ENCODE results near the gene TRMT5. TPM values are rescaled to one million over a fixed set of nuclear protein-coding genes. Genes with fewer than 3 reads are reported as not detected.

The TRMT5 gene
- total RNA-seq, 1 experiment from 2014 or later: 24.9 TPM

DNA sequence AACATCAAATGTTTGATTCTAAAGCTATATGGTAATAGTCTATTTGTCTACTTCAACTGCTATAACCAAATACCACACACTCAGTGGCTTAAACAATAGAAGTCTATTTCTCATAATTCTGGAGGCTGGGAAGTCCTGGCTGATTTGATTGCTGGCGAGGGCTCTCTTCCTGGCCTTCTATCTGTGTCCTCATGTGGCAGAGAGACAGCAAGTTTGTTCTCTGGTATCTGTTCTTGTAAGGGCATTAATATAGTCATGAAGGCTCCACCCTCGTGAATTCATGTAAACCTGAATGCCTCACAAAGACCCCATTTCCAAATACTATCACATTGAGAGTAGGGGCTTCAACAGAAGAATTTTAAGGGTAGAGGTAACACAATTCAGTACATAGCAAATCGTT is 34.1 kb downstream of the TRMT5 start:
- Histone ChIP-seq H2AK5ac (ENCODE audit: insufficient read length, low read length) (no peak overlapping the region), H3K18ac (ENCODE audit: insufficient read length, low read depth, low read length) (no peak overlapping the region), H3K4me2 (ENCODE audit: insufficient read depth, insufficient read length, low read length) (no peak overlapping the region), H2BK5ac (ENCODE audit: insufficient read length, low read length) (no peak overlapping the region), H3K9me3 (ENCODE audit: control insufficient read depth, low read depth, low read length) (no peaks in the 10 kb centered on the region), H3K27me3 (ENCODE audit: insufficient read depth, low read length) (no peaks in the 10 kb centered on the region), H3K79me2 (ENCODE audit: insufficient read depth, low read length) (no peaks in the 10 kb centered on the region), H3K9ac (ENCODE audit: extremely low read depth, insufficient read length, low read length) (no peak overlapping the region), H4K91ac (ENCODE audit: insufficient read length, low read depth, low read length) (no peak overlapping the region), H3T11ph (ENCODE audit: low read length) (no peak overlapping the region), H2AFZ (ENCODE audit: low read length) (no peak overlapping the region), H3K14ac (ENCODE audit: insufficient read depth, low read length) (no peak overlapping the region), H2BK20ac (ENCODE audit: low read depth, low read length, poor library complexity, severe bottlenecking) (no peak overlapping the region), H3K27ac (ENCODE audit: insufficient read length, low read depth, low read length) (no peak overlapping the region), H4K8ac (replicated peaks; ENCODE audit: insufficient read length, low read depth, low read length) (no peak overlapping the region), H4K5ac (ENCODE audit: insufficient read length, low read depth, low read length) (no peak overlapping the region), H3K79me1 (ENCODE audit: insufficient read depth, low read depth, low read length, poor library complexity, severe bottlenecking) (no peaks in the 10 kb centered on the region), H3K23me2 (ENCODE audit: insufficient read length, low read depth, low read length, poor library complexity, severe bottlenecking) (no peaks in the 10 kb centered on the region), H2BK120ac (ENCODE audit: low read depth, low read length, poor library complexity, severe bottlenecking) (no peak overlapping the region), H3K4me1 (ENCODE audit: insufficient read depth, low read length) (no peaks in the 10 kb centered on the region), H4K20me1 (ENCODE audit: control insufficient read depth, insufficient read depth, insufficient read length) (no peaks in the 10 kb centered on the region), H2BK15ac (ENCODE audit: low read depth, low read length) (no peak overlapping the region), H2BK12ac (ENCODE audit: insufficient read length, low read depth, low read length) (no peak overlapping the region), H3K4ac (ENCODE audit: low read depth, low read length) (no peak overlapping the region), H3K23ac (ENCODE audit: insufficient read length, low read depth, low read length) (no peak overlapping the region), H3K56ac (ENCODE audit: insufficient read length, low read depth, low read length) (no peak overlapping the region)
- DNase-seq: no peak
- H3K27me3 Mint-ChIP-seq (ENCODE audit: low read depth): no peaks in the 10 kb centered on the region
- no peak overlapping the region for H3K27ac Mint-ChIP-seq
- no peaks in the 10 kb centered on the region for H3K9me3 Mint-ChIP-seq
- TF ChIP-seq CTCF (conservative IDR thresholded peaks at IDR 0.05): no peak
- no peaks in the 10 kb centered on the region for H3K36me3 Mint-ChIP-seq (ENCODE audit: insufficient read depth in 1 of 3, low read depth in 3 of 3)
- no CpG with 5 or more reads among the region's 3 CpGs for WGBS (ENCODE audit: extremely low coverage, insufficient read length, low lambda C conversion rate)
- no peak overlapping the region for H3K4me3 Mint-ChIP-seq
- H3K4me1 Mint-ChIP-seq: peaks cover 3 to 7% of the 10 kb centered on the region in 2 experiments; a peak in 3 of 4 replicates
